ENCODE measurements around the gene TMED6. TPM values are rescaled to one million over a fixed set of nuclear protein-coding genes. Genes with fewer than 3 reads are reported as not detected.
A peak's percentile ranks its signal among the peaks of the same experiment; 100 is the strongest.

The TMED6 gene
- total RNA-seq, 1 donor from 2014 or later = 1.0 TPM

GRCh38 chr16:69324013-69324531 lies 27.5 kb downstream of the TMED6 start:
- DNase-seq (ENCODE audit: low spot score) = peak; percentile 70

- DNase-seq (ENCODE audit: low spot score) = no peak
These were observed 28.2 kb downstream of the TMED6 start for GRCh38 chr16:69323415-69323814.

GRCh38 chr16:69322343-69322742 lies 29.2 kb downstream of the TMED6 start:
- no peak for DNase-seq (ENCODE audit: low spot score)

GRCh38 chr16:69321080-69321479 lies 30.5 kb downstream of the TMED6 start:
- no peak for DNase-seq (ENCODE audit: low spot score)

GRCh38 chr16:69320740-69321073 lies 30.9 kb downstream of the TMED6 start:
- DNase-seq (ENCODE audit: low spot score) = no peak

GRCh38 chr16:69319826-69320739 lies 31.5 kb downstream of the TMED6 start:
- DNase-seq (ENCODE audit: low spot score) = no peak

GRCh38 chr16:69319381-69319780 lies 32.2 kb downstream of the TMED6 start:
- no peak for DNase-seq (ENCODE audit: low spot score)

- no peak for DNase-seq (ENCODE audit: low spot score)
These were observed 32.7 kb downstream of the TMED6 start for GRCh38 chr16:69318911-69319289.

- DNase-seq (ENCODE audit: low spot score) = no peak
These were observed 33.2 kb downstream of the TMED6 start for GRCh38 chr16:69318177-69318910.

GRCh38 chr16:69316595-69317034 lies 35.0 kb downstream of the TMED6 start:
- no peak for DNase-seq (ENCODE audit: low spot score)

GRCh38 chr16:69315486-69316311 lies 35.9 kb downstream of the TMED6 start:
- DNase-seq (ENCODE audit: low spot score) = no peak

GRCh38 chr16:69314534-69314933 lies 37.1 kb downstream of the TMED6 start:
- no peak for DNase-seq (ENCODE audit: low spot score)

- DNase-seq (ENCODE audit: low spot score) = no peak
These were observed 38.1 kb downstream of the TMED6 start for GRCh38 chr16:69313469-69313868.

- DNase-seq (ENCODE audit: low spot score) = no peak
These were observed 39.8 kb downstream of the TMED6 start for GRCh38 chr16:69311533-69312387.

GRCh38 chr16:69310653-69311532 lies 40.7 kb downstream of the TMED6 start, which contains the start of gene VPS4A:
VPS4A (plus strand) TSS chr16:69311350; CDS start chr16:69311512, 162 bp downstream.
- DNase-seq (ENCODE audit: low spot score) = peak; percentile 96

- DNase-seq (ENCODE audit: low spot score) = no peak
These were observed 42.3 kb downstream of the TMED6 start for GRCh38 chr16:69309316-69309715.

GRCh38 chr16:69307856-69308255 lies 43.7 kb downstream of the TMED6 start:
- no peak for DNase-seq (ENCODE audit: low spot score)

GRCh38 chr16:69307091-69307490 lies 44.5 kb downstream of the TMED6 start:
- no peak for DNase-seq (ENCODE audit: low spot score)

- DNase-seq (ENCODE audit: low spot score) = no peak
These were observed 45.6 kb downstream of the TMED6 start for GRCh38 chr16:69306031-69306430.

GRCh38 chr16:69302301-69302700 lies 49.3 kb downstream of the TMED6 start:
- no peak for DNase-seq (ENCODE audit: low spot score)
